CD14-positive monocyte (primary cell): ENCODE data around the gene TMEM117. TPM values are rescaled to one million over a fixed set of nuclear protein-coding genes. Genes with fewer than 3 reads are reported as not detected.

Experiments used
- DNase-seq, 3 donors: peaks; one replicate each; pipeline ENCODE4 v3.0.0-alpha.2; 2011 to 2022
- H2AFZ ChIP-seq: 2 replicates; pipeline ENCODE4 v1.6.0; 2012; ENCODE audit warnings: mild to moderate bottlenecking, low read depth, low read length, inconsistent platforms; ENCODE audit not compliant: insufficient read depth, poor library complexity, severe bottlenecking
- H3K27ac ChIP-seq, 2 donors: 1 replicate in 1 of 2; 2 replicates in 1 of 2; pipeline ENCODE4 v1.5.1; 2012 to 2013; ENCODE audit warnings: low read length in 2 of 2, control low read depth in 1 of 2, inconsistent platforms in 1 of 2, low read depth in 1 of 2, mild to moderate bottlenecking in 1 of 2
- H3K27me3 ChIP-seq, 2 donors: one replicate each; pipeline versions ENCODE4 v1.6.0 to v1.6.1; 2011 to 2013; ENCODE audit warnings: low read length in 2 of 2; ENCODE audit not compliant: control insufficient read depth in 2 of 2, insufficient read depth in 2 of 2
- H3K36me3 ChIP-seq, 2 donors: replicated peaks in 1 of 2; 1 replicate in 1 of 2; 2 replicates in 1 of 2; pipeline versions ENCODE4 v1.5.1 to v1.6.1; 2012 to 2013; ENCODE audit warnings: low read length in 2 of 2, control low read depth in 1 of 2, inconsistent platforms in 1 of 2, mild to moderate bottlenecking in 1 of 2; ENCODE audit not compliant: insufficient read depth in 2 of 2, control insufficient read depth in 1 of 2
- H3K4me1 ChIP-seq, 2 donors: 1 replicate in 1 of 2; 2 replicates in 1 of 2; pipeline versions ENCODE4 v1.5.1 to v1.6.1; 2012 to 2013; ENCODE audit warnings: low read length in 2 of 2, control low read depth in 1 of 2, inconsistent platforms in 1 of 2, mild to moderate bottlenecking in 1 of 2, moderate library complexity in 1 of 2; ENCODE audit not compliant: insufficient read depth in 2 of 2, control insufficient read depth in 1 of 2
- H3K4me2 ChIP-seq: replicated peaks from 2 replicates; pipeline ENCODE3; 2012; ENCODE audit warnings: low read length, moderate library complexity, mild to moderate bottlenecking; ENCODE audit not compliant: poor library complexity, severe bottlenecking; ENCODE audit errors: extremely low read depth
- H3K4me3 ChIP-seq, 3 experiments: fragments of 200-600 bp in 1 of 3; sonication (generic) in 1 of 3; replicated peaks in 1 of 3; 1 replicate in 2 of 3; 2 replicates in 1 of 3; pipeline ENCODE4 v1.5.1; 2011 to 2013; ENCODE audit warnings: low read length in 3 of 3, mild to moderate bottlenecking in 3 of 3, control low read depth in 2 of 3, low read depth in 2 of 3, inconsistent platforms in 1 of 3, moderate library complexity in 1 of 3
- H3K79me2 ChIP-seq: 2 replicates; pipeline ENCODE4 v1.6.0; 2012; ENCODE audit warnings: mild to moderate bottlenecking, control low read depth, inconsistent platforms, low read length, moderate library complexity; ENCODE audit not compliant: insufficient read depth
- H3K9ac ChIP-seq: 2 replicates; pipeline ENCODE4 v1.6.0; 2017; ENCODE audit warnings: low read length, mild to moderate bottlenecking; ENCODE audit not compliant: insufficient read depth, poor library complexity, severe bottlenecking
- H3K9me3 ChIP-seq, 2 donors: replicated peaks in 1 of 2; 1 replicate in 1 of 2; 2 replicates in 1 of 2; pipeline versions ENCODE4 v1.5.1 to v1.6.1; 2012 to 2013; ENCODE audit warnings: low read length in 2 of 2, control low read depth in 1 of 2; ENCODE audit not compliant: control insufficient read depth in 1 of 2, insufficient read depth in 1 of 2
- H4K20me1 ChIP-seq: 2 replicates; pipeline ENCODE4 v1.6.0; 2012; ENCODE audit warnings: mild to moderate bottlenecking, low read length, control low read depth, moderate library complexity; ENCODE audit not compliant: insufficient read depth
- H3K27ac Mint-ChIP-seq, 7 donors: one replicate each; pipeline ENCODE4 v1.8.0; 2020; ENCODE audit warnings: mild to moderate bottlenecking in 7 of 7, mixed read lengths in 7 of 7, moderate library complexity in 6 of 7, inconsistent platforms in 2 of 7
- H3K27me3 Mint-ChIP-seq, 3 donors: one replicate each; pipeline ENCODE4 v1.8.0; 2021 to 2022; ENCODE audit warnings: low read depth in 3 of 3, mild to moderate bottlenecking in 3 of 3, mixed read lengths in 3 of 3, moderate library complexity in 3 of 3, inconsistent platforms in 1 of 3
- H3K36me3 Mint-ChIP-seq, 2 donors: one replicate each; pipeline ENCODE4 v1.8.0; 2020; ENCODE audit warnings: mixed read lengths in 2 of 2, inconsistent platforms in 1 of 2, mild to moderate bottlenecking in 1 of 2
- H3K4me1 Mint-ChIP-seq: one replicate; pipeline ENCODE4 v1.8.0; 2020; ENCODE audit warnings: mild to moderate bottlenecking, mixed read lengths
- H3K4me3 Mint-ChIP-seq, 2 donors: one replicate each; pipeline ENCODE4 v1.8.0; 2020; ENCODE audit warnings: mild to moderate bottlenecking in 2 of 2, mixed read lengths in 2 of 2, moderate library complexity in 1 of 2
- H3K9me3 Mint-ChIP-seq, 7 donors: one replicate each; pipeline ENCODE4 v1.8.0; 2020 to 2022; ENCODE audit warnings: mixed read lengths in 7 of 7, mild to moderate bottlenecking in 6 of 7, moderate library complexity in 6 of 7, inconsistent platforms in 2 of 7
- CTCF ChIP-seq: fragments of 200-600 bp; IDR thresholded peaks from one replicate; pipeline ENCODE4 v1.8.0; 2022; ENCODE audit warnings: antibody characterized with exemption, mild to moderate bottlenecking
- WGBS: methylation state at CpG from one replicate; pipeline ENCODE4 v1.1.5; 2013; ENCODE audit warnings: missing lambda C conversion rate; ENCODE audit not compliant: insufficient coverage; 5-methylcytosine and 5-hydroxymethylcytosine counted together
- intact Hi-C, 2 donors: fragments of 100-400 bp; cut with micrococcal nuclease; formaldehyde crosslinking; loops; one replicate each; pipeline versions ENCODE4 v1.15.0 to v1.15.1; 2023
- polyA plus RNA-seq, 3 donors: library from polyadenylated mRNA; depleted of rRNA in 1 of 3; unstranded in 2 of 3; stranded (reverse) in 1 of 3; fragments of 300-500 nt in 2 of 3; fragments of >200 nt in 1 of 3; fragmentation: Illumina TruSeq in 2 of 3; gene quantifications; 1 replicate in 2 of 3; 2 replicates in 1 of 3; pipeline ENCODE4 v1.2.3, GENCODE V29; 2012 to 2021

TMEM117 gene
- polyA plus RNA-seq, 3 donors, result 0.11 to 0.42 TPM; not detected in 1

GRCh38 chr12:44331269-44331668 is 495.4 kb downstream of the TMEM117 start:
- Histone ChIP-seq H3K9me3 (peaks cover 6 to 15% of the 10 kb centered on the region in 2 donors), H2AFZ (no peak overlapping the region), H3K4me1 (no peaks in the 10 kb centered on the region), H3K27ac (no peak overlapping the region), H3K4me2 (no peak overlapping the region), H3K27me3 (no peaks in the 10 kb centered on the region), H3K4me3 (no peak overlapping the region), H3K79me2 (no peaks in the 10 kb centered on the region), H4K20me1 (no peaks in the 10 kb centered on the region), H3K36me3 (no peaks in the 10 kb centered on the region), H3K9ac (no peak overlapping the region)
- TF ChIP-seq CTCF, result no peak
- no peak for DNase-seq
- Mint-ChIP-seq H3K4me1 (no peaks in the 10 kb centered on the region), H3K36me3 (no peaks in the 10 kb centered on the region), H3K27ac (no peak overlapping the region), H3K27me3 (peaks cover 0 to 3% (median 0%) of the 10 kb centered on the region in 3 donors), H3K9me3 (peaks cover 0 to 6% (median 3%) of the 10 kb centered on the region in 7 donors), H3K4me3 (no peak overlapping the region)
- intact Hi-C loops, result no loop called here

- no peak overlapping the region for H3K4me3 ChIP-seq
- no peak overlapping the region for H3K4me2 ChIP-seq
- H3K27ac Mint-ChIP-seq, result no peak overlapping the region
- H4K20me1 ChIP-seq, result no peaks in the 10 kb centered on the region
- no peaks in the 10 kb centered on the region for H3K4me1 ChIP-seq
- H3K36me3 Mint-ChIP-seq, result no peaks in the 10 kb centered on the region
- H3K4me3 Mint-ChIP-seq, result no peak overlapping the region
- no peak for TF ChIP-seq CTCF
- H3K36me3 ChIP-seq, result no peaks in the 10 kb centered on the region
- peaks cover 0 to 6% (median 3%) of the 10 kb centered on the region in 7 donors for H3K9me3 Mint-ChIP-seq
- H3K4me1 Mint-ChIP-seq, result no peaks in the 10 kb centered on the region
- no peak for DNase-seq
- H3K27me3 ChIP-seq, result no peaks in the 10 kb centered on the region
- no peak overlapping the region for H3K27ac ChIP-seq
- H3K9me3 ChIP-seq, result peaks cover 6 to 15% of the 10 kb centered on the region in 2 donors
- no peak overlapping the region for H3K9ac ChIP-seq
- intact Hi-C loops, result no loop called here
- H2AFZ ChIP-seq, result no peak overlapping the region
- H3K27me3 Mint-ChIP-seq, result peaks cover 0 to 3% (median 0%) of the 10 kb centered on the region in 3 donors
- 57% methylated on average over 2 of the region's 5 CpGs for WGBS
- no peaks in the 10 kb centered on the region for H3K79me2 ChIP-seq
Measured at GRCh38 chr12:44334347-44334746, 498.5 kb downstream of the TMEM117 start.
